Endothelial cell of umbilical vein (primary cell): ENCODE results near the gene DOP1B. TPM values are rescaled to one million over a fixed set of nuclear protein-coding genes. Genes with fewer than 3 reads are reported as not detected.

Experiments used
- BruUV-seq: library from RNA; stranded (reverse); fragments of 400-500 nt; replicated peaks from 2 replicates; lab custom pipeline; 2021; lab: Mats Ljungman, UMichigan
- CTCF ChIA-PET: fragments of 300-600, 350-600 bp; sonication (Branson Sonifier 250); formaldehyde crosslinking; loops from one replicate; lab custom pipeline; 2021; ENCODE audit warnings: antibody characterized with exemption, inconsistent platforms; lab: Charles Lee
- POLR2A ChIA-PET: fragments of 300-600, 350-600 bp; sonication (Branson Sonifier 250); formaldehyde crosslinking; loops from one replicate; lab custom pipeline; 2021; ENCODE audit warnings: antibody characterized with exemption, inconsistent platforms; lab: Charles Lee
- DNase-seq: peaks from one replicate; pipeline ENCODE4 v3.0.0-alpha.2; 2011; ENCODE audit warnings: low read depth, low spot score
- FAIRE-seq: peaks from 2 replicates; lab custom pipeline; 2011; peaks lifted over from hg19 to GRCh38; lab: Jason Lieb, UNC
- H2AFZ ChIP-seq: 2 replicates; pipeline ENCODE4 v1.6.0; 2012; ENCODE audit warnings: low read depth, low read length, control low read depth, inconsistent platforms
- H3K27ac ChIP-seq: 2 replicates; pipeline ENCODE4 v1.5.1; 2011; ENCODE audit warnings: low read depth, mild to moderate bottlenecking, control low read depth, low read length, moderate library complexity; ENCODE audit not compliant: insufficient read depth
- H3K27me3 ChIP-seq, 2 experiments: 2 replicates each; pipeline versions ENCODE4 v1.6.0 to v1.6.1; 2011; ENCODE audit warnings: low read length in 2 of 2, mixed read lengths in 1 of 2; ENCODE audit not compliant: control insufficient read depth in 2 of 2, insufficient read depth in 2 of 2
- H3K36me3 ChIP-seq, 2 experiments: 2 replicates in 1 of 2; 3 replicates in 1 of 2; pipeline ENCODE4 v1.5.1; 2011; ENCODE audit warnings: low read length in 2 of 2, mild to moderate bottlenecking in 1 of 2, moderate library complexity in 1 of 2; ENCODE audit not compliant: control insufficient read depth in 2 of 2, insufficient read depth in 2 of 2; ENCODE audit errors: extremely low read depth in 1 of 2
- H3K4me1 ChIP-seq: 3 replicates; pipeline ENCODE4 v1.5.1; 2011; ENCODE audit warnings: mild to moderate bottlenecking, low read length; ENCODE audit not compliant: control insufficient read depth, insufficient read depth; ENCODE audit errors: extremely low read depth
- H3K4me2 ChIP-seq: 2 replicates; pipeline ENCODE4 v1.6.1; 2011; ENCODE audit warnings: low read length, control low read depth, mixed read lengths; ENCODE audit not compliant: insufficient read depth
- H3K4me3 ChIP-seq, 3 experiments: fragments of 200-600 bp in 1 of 3; sonication (generic), shearing (Covaris generic) in 1 of 3; replicated peaks in 1 of 3; 2 replicates each; pipeline ENCODE4 v1.5.1; 2011 to 2016; ENCODE audit warnings: control low read depth in 3 of 3, low read length in 3 of 3, mild to moderate bottlenecking in 2 of 3, inconsistent platforms in 1 of 3, low read depth in 1 of 3, moderate library complexity in 1 of 3; ENCODE audit not compliant: insufficient read depth in 1 of 3
- H3K79me2 ChIP-seq: 2 replicates; pipeline ENCODE4 v1.6.0; 2012; ENCODE audit warnings: low read length, inconsistent platforms; ENCODE audit not compliant: control insufficient read depth, insufficient read depth
- H3K9ac ChIP-seq: replicated peaks from 2 replicates; pipeline ENCODE3; 2011; ENCODE audit warnings: low read length, control low read depth; ENCODE audit not compliant: insufficient read depth; ENCODE audit errors: extremely low read depth
- H3K9me1 ChIP-seq: replicated peaks from 3 replicates; pipeline ENCODE4 v1.6.0; 2011; ENCODE audit warnings: mild to moderate bottlenecking, low read length; ENCODE audit not compliant: control insufficient read depth, insufficient read depth; ENCODE audit errors: extremely low read depth
- H3K9me3 ChIP-seq: replicated peaks from 2 replicates; pipeline ENCODE4 v1.5.1; 2012; ENCODE audit warnings: low read length, inconsistent platforms; ENCODE audit not compliant: control insufficient read depth, insufficient read depth
- H4K20me1 ChIP-seq: replicated peaks from 2 replicates; pipeline ENCODE3; 2011; ENCODE audit warnings: mild to moderate bottlenecking, low read length; ENCODE audit not compliant: control insufficient read depth, insufficient read depth; ENCODE audit errors: extremely low read depth
- CTCF ChIP-seq, 2 donors: IDR thresholded peaks; 1 replicate in 1 of 2; 2 replicates in 1 of 2; pipeline ENCODE4 v1.5.1; 2011; ENCODE audit warnings: low read length in 2 of 2, mild to moderate bottlenecking in 2 of 2, moderate library complexity in 2 of 2, control low read depth in 1 of 2, inconsistent platforms in 1 of 2, low read depth in 1 of 2; ENCODE audit not compliant: insufficient read depth in 1 of 2; ENCODE audit errors: extremely low read depth in 1 of 2
- EZH2 ChIP-seq: IDR thresholded peaks from 2 replicates; pipeline ENCODE4 v1.6.1; 2012; ENCODE audit warnings: borderline replicate concordance, low read depth, mild to moderate bottlenecking, moderate library complexity, low read length, inconsistent platforms; ENCODE audit not compliant: severe bottlenecking
- FOS ChIP-seq: IDR thresholded peaks from 2 replicates; pipeline ENCODE4 v1.6.1; 2011; ENCODE audit warnings: mild to moderate bottlenecking, low read length, moderate library complexity, borderline replicate concordance; ENCODE audit not compliant: insufficient read depth
- GATA2 ChIP-seq: IDR thresholded peaks from 2 replicates; pipeline ENCODE4 v1.7.0; 2011; ENCODE audit warnings: low read depth, mild to moderate bottlenecking, moderate library complexity, mixed read lengths, low read length; ENCODE audit not compliant: insufficient read length, insufficient read depth
- JUN ChIP-seq: IDR thresholded peaks from 2 replicates; pipeline ENCODE4 v1.6.1; 2011; ENCODE audit warnings: borderline replicate concordance, low read depth; ENCODE audit not compliant: insufficient read length, insufficient read depth
- MYC ChIP-seq: IDR thresholded peaks from one replicate; pipeline ENCODE4 v1.6.1; 2011; ENCODE audit warnings: mild to moderate bottlenecking, low read depth, low read length
- POLR2A ChIP-seq: IDR thresholded peaks from 2 replicates; pipeline ENCODE4 v1.6.1; 2012; ENCODE audit warnings: low read depth, mild to moderate bottlenecking, control low read depth, low read length
- POLR2AphosphoS5 ChIP-seq: IDR thresholded peaks from 2 replicates; pipeline ENCODE4 v1.6.1; 2012; ENCODE audit warnings: low read depth, mild to moderate bottlenecking, control low read depth, low read length, moderate library complexity; ENCODE audit not compliant: insufficient read depth
- dilution Hi-C: fragments of 300-500 bp; cut with MboI; formaldehyde crosslinking; loops from one replicate; pipeline ENCODE4 v1.15.0; 2019; ENCODE audit warnings: low sequenced_read_pairs; ENCODE audit not compliant: extremely low pct_ligation_motif_present
- intact Hi-C: fragments of 100-400 bp; cut with micrococcal nuclease; formaldehyde crosslinking; loops from one replicate; pipeline ENCODE4 v1.10.0; 2022
- polyA plus RNA-seq, 4 experiments: library from polyadenylated mRNA; depleted of rRNA in 3 of 4; stranded (reverse) in 3 of 4; unstranded in 1 of 4; fragments of >200 nt; gene quantifications; 2 replicates each; pipeline versions ENCODE4 v1.2.1 to v1.2.3, GENCODE V29; 2011 to 2012; ENCODE audit warnings: missing spikeins in 1 of 4
- total RNA-seq: library from RNA; stranded (reverse); gene quantifications from 2 replicates; pipeline ENCODE4 v1.2.3, GENCODE V29; 2021
- TF ChIP-seq, protein P1 (sequence below): IDR thresholded peaks from 2 replicates; pipeline ENCODE4 v1.6.1; 2011; ENCODE audit not compliant: insufficient read depth, insufficient read length

The DOP1B gene
- total and polyA plus RNA-seq, 2 donors (not counting 3 experiments of a cell fraction or from before 2014, with no cell fraction given), result 3.7 to 9.9 TPM

DNA sequence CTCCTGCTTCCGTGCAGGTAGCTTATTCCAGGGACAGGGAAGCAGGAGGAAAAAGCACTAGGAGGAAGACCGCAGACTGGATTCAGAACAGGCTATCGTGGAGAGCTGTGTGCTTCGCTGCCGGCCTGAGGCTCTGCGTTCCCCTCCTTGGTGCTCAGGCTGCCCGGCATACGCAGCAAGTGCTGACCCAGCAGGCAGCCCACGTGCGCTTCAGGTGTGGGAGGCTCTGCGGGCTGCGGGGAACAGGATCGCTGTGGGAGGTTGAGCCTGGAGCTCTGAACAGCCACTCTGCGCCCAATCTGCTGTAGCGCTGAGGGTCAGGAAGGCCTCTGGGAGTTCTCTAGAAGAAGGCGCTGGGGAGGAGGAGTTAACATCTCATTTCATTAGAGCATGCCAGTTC is 27.9 kb downstream of the DOP1B start:
- no peaks in the 10 kb centered on the region for H4K20me1 ChIP-seq
- intact Hi-C loops, result no loop called here
- no peak overlapping the region for H3K27ac ChIP-seq
- TF ChIP-seq GATA2 (no peak), CTCF (IDR thresholded peaks at IDR 0.05; ENCODE audit: extremely low read depth in 1 of 2, insufficient read depth in 1 of 2, low read depth in 1 of 2, low read length in 2 of 2) (no peak), POLR2AphosphoS5 (no peak), JUN (no peak), MYC (no peak), EZH2 (no peak), FOS (no peak), POLR2A (no peak)
- TF ChIP-seq, protein P1, sequence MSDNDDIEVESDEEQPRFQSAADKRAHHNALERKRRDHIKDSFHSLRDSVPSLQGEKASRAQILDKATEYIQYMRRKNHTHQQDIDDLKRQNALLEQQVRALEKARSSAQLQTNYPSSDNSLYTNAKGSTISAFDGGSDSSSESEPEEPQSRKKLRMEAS, result no peak
- ChIA-PET POLR2A (no interaction called here), CTCF (no interaction called here)
- H3K9me3 ChIP-seq, result no peaks in the 10 kb centered on the region
- no peaks in the 10 kb centered on the region for H3K79me2 ChIP-seq
- H3K36me3 ChIP-seq, result no peaks in the 10 kb centered on the region
- FAIRE-seq (no peak), DNase-seq (no peak)
- no peak overlapping the region for H3K9ac ChIP-seq
- no peaks in the 10 kb centered on the region for H3K4me1 ChIP-seq
- dilution Hi-C loops, result no loop called here
- no peak overlapping the region for H3K4me3 ChIP-seq
- H3K4me2 ChIP-seq, result no peak overlapping the region
- no peak overlapping the region for H2AFZ ChIP-seq
- no TSS peak for BruUV-seq
- no peaks in the 10 kb centered on the region for H3K27me3 ChIP-seq
- no peaks in the 10 kb centered on the region for H3K9me1 ChIP-seq
